HepG2 (cell line): ENCODE measurements around the gene NPHS1. TPM values are rescaled to one million over a fixed set of nuclear protein-coding genes. Genes with fewer than 3 reads are reported as not detected.
A peak's percentile ranks its signal among the peaks of the same experiment; 100 is the strongest.

Experiments used
- DNMT1 ChIP-seq: sonication (generic); formaldehyde crosslinking; IDR thresholded peaks from 2 replicates; pipeline ENCODE4 v1.5.1; 2020; ENCODE audit warnings: mild to moderate bottlenecking, missing genetic modification reagents
- E2F1 ChIP-seq: sonication (generic); formaldehyde crosslinking; IDR thresholded peaks from 2 replicates; pipeline ENCODE4 v1.5.0; 2020; ENCODE audit warnings: missing genetic modification reagents
- GATAD2A ChIP-seq: IDR thresholded peaks from 2 replicates; pipeline ENCODE4 v1.6.1; 2016
- LBX2 ChIP-seq: sonication (generic); formaldehyde crosslinking; IDR thresholded peaks from 2 replicates; pipeline ENCODE4 v1.5.0; 2020; ENCODE audit warnings: missing genetic modification reagents, mild to moderate bottlenecking, borderline replicate concordance
- MEIS1 ChIP-seq: sonication (generic); formaldehyde crosslinking; IDR thresholded peaks from 2 replicates; pipeline ENCODE4 v1.9.0; 2021; ENCODE audit warnings: mild to moderate bottlenecking, missing genetic modification reagents, moderate library complexity, borderline replicate concordance
- MTERF4 ChIP-seq: sonication (generic); formaldehyde crosslinking; IDR thresholded peaks from 2 replicates; pipeline ENCODE4 v1.8.0; 2023; ENCODE audit warnings: mild to moderate bottlenecking, missing genetic modification reagents
- NFIC ChIP-seq: IDR thresholded peaks from 2 replicates; pipeline ENCODE4 v1.6.1; 2012; ENCODE audit warnings: mild to moderate bottlenecking, low read length, inconsistent platforms
- NR2F6 ChIP-seq, 2 experiments: IDR thresholded peaks; 2 replicates each; pipeline ENCODE4 v1.6.1; 2016; ENCODE audit warnings: antibody characterized with exemption in 1 of 2, mild to moderate bottlenecking in 1 of 2
- PHF21A ChIP-seq: sonication (generic); formaldehyde crosslinking; IDR thresholded peaks from 2 replicates; pipeline ENCODE4 v1.5.0; 2020; ENCODE audit warnings: mild to moderate bottlenecking, missing genetic modification reagents
- REL ChIP-seq: sonication (generic); formaldehyde crosslinking; conservative IDR thresholded peaks from 2 replicates; pipeline ENCODE4 v1.8.0; 2022; ENCODE audit warnings: mild to moderate bottlenecking, missing genetic modification reagents, moderate library complexity
- SIX1 ChIP-seq: sonication (generic); formaldehyde crosslinking; IDR thresholded peaks from 2 replicates; pipeline ENCODE4 v1.4.0; 2020; ENCODE audit warnings: missing genetic modification reagents, borderline replicate concordance
- SP2 ChIP-seq: sonication (generic); formaldehyde crosslinking; IDR thresholded peaks from 2 replicates; pipeline ENCODE4 v1.5.1; 2020; ENCODE audit warnings: mild to moderate bottlenecking, missing genetic modification reagents
- TSC22D2 ChIP-seq: sonication (generic); formaldehyde crosslinking; IDR thresholded peaks from 2 replicates; pipeline ENCODE4 v1.5.1; 2020; ENCODE audit warnings: missing genetic modification reagents, mild to moderate bottlenecking, borderline replicate concordance
- ZFP91 ChIP-seq: sonication (generic); formaldehyde crosslinking; IDR thresholded peaks from 2 replicates; pipeline ENCODE4 v1.9.0; 2022; ENCODE audit warnings: missing genetic modification reagents, mild to moderate bottlenecking, borderline replicate concordance
- ZNF276 ChIP-seq: sonication (generic); formaldehyde crosslinking; IDR thresholded peaks from 2 replicates; pipeline ENCODE4 v1.4.0; 2020; ENCODE audit warnings: mild to moderate bottlenecking, low read depth, missing genetic modification reagents
- ZNF484 ChIP-seq: sonication (generic); formaldehyde crosslinking; IDR thresholded peaks from 2 replicates; pipeline ENCODE4 v1.5.1; 2020; ENCODE audit warnings: mild to moderate bottlenecking, low read depth, missing genetic modification reagents, borderline replicate concordance
- ZNF496 ChIP-seq: sonication (generic); formaldehyde crosslinking; IDR thresholded peaks from 2 replicates; pipeline ENCODE4 v1.8.1; 2023; ENCODE audit warnings: mild to moderate bottlenecking, moderate library complexity, missing genetic modification reagents; ENCODE audit not compliant: insufficient replicate concordance
- ZNF770 ChIP-seq: sonication (generic); formaldehyde crosslinking; IDR thresholded peaks from 2 replicates; pipeline ENCODE4 v1.5.0; 2020; ENCODE audit warnings: mild to moderate bottlenecking, missing genetic modification reagents
- polyA plus RNA-seq, 8 experiments: library from polyadenylated mRNA; depleted of rRNA in 3 of 8; stranded (reverse) in 7 of 8; unstranded in 1 of 8; fragments of >200 nt; fragmentation: Illumina TruSeq in 4 of 8; extraction: Trizol in 4 of 8; gene quantifications; 2 replicates each; pipeline versions ENCODE4 v1.2.1 to v1.2.3, GENCODE V29; 2011 to 2016; ENCODE audit warnings: low read depth in 4 of 8, missing spikeins in 1 of 8, mixed read lengths in 1 of 8; ENCODE audit not compliant: insufficient read depth in 1 of 8
- total RNA-seq, 5 experiments: library from RNA; depleted of rRNA; stranded (reverse); fragments of >200 nt; fragmentation: Illumina TruSeq; extraction: Trizol; gene quantifications; 2 replicates each; pipeline ENCODE4 v1.2.3, GENCODE V29; 2016; ENCODE audit warnings: low read depth in 1 of 5

NPHS1 gene
- total and polyA plus RNA-seq, 2 of the 13 experiments (the other 11 are each of a cell fraction or from before 2014, with no cell fraction given), result not detected

- no peak for TF ChIP-seq ZNF276 (CRISPR knock-in tag)
- TF ChIP-seq LBX2 (CRISPR knock-in tag), result no peak
- no peak for TF ChIP-seq NFIC
- TF ChIP-seq TSC22D2 (CRISPR knock-in tag), result no peak
- no peak for TF ChIP-seq MTERF4 (CRISPR knock-in tag)
- no peak for TF ChIP-seq REL
- TF ChIP-seq ZNF484, result no peak
- 0 out of 2 replicates have a peak, but pooled peaks have one; percentile 27 for TF ChIP-seq NR2F6 (IDR thresholded peaks at IDR 0.05)
- no peak; the same call in none of the 2 replicates for TF ChIP-seq NR2F6 (CRISPR knock-in tag; IDR thresholded peaks at IDR 0.05)
- TF ChIP-seq ZNF770 (CRISPR knock-in tag), result no peak
- TF ChIP-seq SIX1 (CRISPR knock-in tag), result no peak
- peak; percentile 81 for TF ChIP-seq PHF21A (CRISPR knock-in tag)
- peak; percentile 70; the same call in 1 of the 2 replicates for TF ChIP-seq ZFP91 (CRISPR knock-in tag)
- TF ChIP-seq E2F1 (CRISPR knock-in tag), result no peak
- TF ChIP-seq MEIS1 (CRISPR knock-in tag), result no peak
- TF ChIP-seq ZNF496 (CRISPR knock-in tag), result no peak
- TF ChIP-seq DNMT1 (CRISPR knock-in tag), result no peak
- TF ChIP-seq SP2 (CRISPR knock-in tag), result no peak
- TF ChIP-seq GATAD2A, result no peak
These were observed 8.7 kb upstream of the NPHS1 start (continued) for GRCh38 chr19:35860818-35861639.
